GM10266 (cell line): ENCODE data around the gene UPB1.

Experiments used
- DNase-seq: peaks from one replicate; pipeline ENCODE4 v3.0.0; 2012; ENCODE audit errors: extremely low spot score
- CTCF ChIP-seq: IDR thresholded peaks from 2 replicates; pipeline ENCODE4 v1.5.1; 2012; ENCODE audit warnings: mild to moderate bottlenecking, low read depth; ENCODE audit not compliant: control insufficient read depth, insufficient read depth; ENCODE audit errors: missing control alignments

UPB1 gene

DNA sequence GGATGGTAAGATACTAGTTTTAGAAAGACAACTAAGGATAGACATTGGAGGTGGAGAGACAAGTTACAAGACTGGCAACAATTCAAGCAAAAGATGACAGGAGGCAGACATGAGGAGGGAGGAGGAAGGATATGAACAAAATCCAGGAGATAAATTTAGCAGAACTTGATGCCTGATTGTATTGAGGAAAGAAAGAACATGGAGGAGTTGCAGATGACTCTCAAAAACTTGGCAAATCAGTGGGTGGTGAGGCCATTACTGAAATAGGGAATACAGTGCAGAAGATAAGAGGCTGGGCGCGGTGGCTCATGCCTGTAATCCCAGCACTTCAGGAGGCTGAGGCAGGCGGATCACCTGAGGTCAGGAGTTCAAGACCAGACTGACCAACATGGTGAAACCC, 2.7 kb upstream of the UPB1 start:
- no peak for DNase-seq
- TF ChIP-seq CTCF: no peak

- no peak for DNase-seq
- TF ChIP-seq CTCF: no peak
Measured at GRCh38 chr22:24494167-24494527, 985 bp upstream of the UPB1 start.

- no peak for TF ChIP-seq CTCF
- DNase-seq: no peak
Measured at GRCh38 chr22:24495365-24495675, 188 bp downstream of the UPB1 start.

DNA sequence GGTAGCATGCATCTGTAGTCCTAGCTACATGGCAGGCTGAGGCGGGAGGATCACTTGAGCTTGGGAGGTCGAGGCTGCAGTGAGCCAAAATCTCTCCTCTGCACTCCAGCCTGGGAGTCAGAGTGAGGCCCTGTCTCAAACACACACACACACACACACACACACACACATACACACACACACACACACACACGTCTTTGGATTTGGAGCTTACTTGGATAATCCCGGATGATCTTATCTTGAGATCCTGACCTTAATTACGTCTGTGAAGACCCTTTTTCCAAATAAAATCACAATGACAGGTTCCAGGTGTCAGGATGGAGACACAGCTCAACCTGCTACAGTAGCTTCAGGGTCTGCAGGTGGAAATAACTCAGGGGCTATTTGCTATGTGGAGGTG, 1.1 kb downstream of the UPB1 start:
- no peak for DNase-seq
- TF ChIP-seq CTCF: no peak

GRCh38 chr22:24496661-24497060, 1.5 kb downstream of the UPB1 start:
- TF ChIP-seq CTCF: no peak
- DNase-seq: no peak

DNA sequence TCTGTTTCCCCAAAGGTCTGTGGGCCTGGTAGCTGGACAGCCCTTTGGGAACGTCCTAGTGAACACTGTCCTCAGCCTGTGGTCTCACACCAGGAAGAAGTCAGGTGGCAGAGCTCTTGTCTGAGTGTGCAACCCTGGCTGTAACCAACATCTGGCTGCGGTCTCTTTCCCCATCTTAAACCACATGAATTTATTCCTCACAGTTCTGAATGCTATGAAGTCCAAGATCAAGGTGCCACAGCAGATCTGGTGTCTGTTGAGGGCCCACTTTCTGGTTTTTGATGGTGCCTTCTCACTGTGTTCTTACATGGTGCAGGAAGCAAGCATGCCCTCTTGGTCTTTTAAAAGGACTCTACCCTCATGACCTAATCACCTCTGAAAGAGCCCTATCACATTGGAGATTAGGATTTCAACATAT, 2.7 kb downstream of the UPB1 start:
- DNase-seq: no peak

GRCh38 chr22:24498824-24499223, 3.7 kb downstream of the UPB1 start:
- TF ChIP-seq CTCF: no peak
- DNase-seq: no peak

More for the DNA sequence above, 2.7 kb downstream of the UPB1 start:
- no peak for TF ChIP-seq CTCF
